ENCODE data around the gene ZNF418.

- no peak for TF ChIP-seq CTCF (conservative IDR thresholded peaks at IDR 0.05; ENCODE audit: low read depth, low read length)
- no peak for TF ChIP-seq EZH2 (IDR thresholded peaks at IDR 0.05; ENCODE audit: low read length, unreplicated experiment)
Measured at GRCh38 chr19:57927587-57927986, 7.6 kb downstream of the ZNF418 start.
